Measurements from ENCODE around the gene LANCL2. TPM values are rescaled to one million over a fixed set of nuclear protein-coding genes. Genes with fewer than 3 reads are reported as not detected.

LANCL2 gene
- total RNA-seq, 1 donor from 2014 or later, result 5.7 TPM

DNA sequence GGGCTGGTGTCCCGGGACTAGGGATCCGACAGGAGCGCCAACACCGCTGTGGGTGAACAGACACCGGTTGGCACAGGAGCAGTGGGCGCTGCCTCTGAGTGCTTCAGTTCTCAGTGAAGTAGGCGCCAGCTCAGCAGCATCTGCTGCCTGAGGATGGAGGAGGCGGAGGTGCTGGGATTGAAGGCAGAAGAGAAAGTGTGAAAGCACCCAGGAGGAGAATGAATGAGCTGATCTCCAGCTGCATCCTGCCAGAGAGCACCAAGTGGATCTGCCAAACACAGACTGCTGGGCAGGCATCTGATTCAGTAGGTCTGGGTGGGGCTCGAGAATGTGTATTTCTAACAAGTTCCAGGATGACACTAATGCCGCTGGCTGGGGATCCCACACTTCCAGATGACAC, 74.5 kb downstream of the LANCL2 start:
- no peaks in the 10 kb centered on the region for H3K36me3 ChIP-seq
- H3K27ac ChIP-seq, result no peak overlapping the region
- no peaks in the 10 kb centered on the region for H3K4me1 ChIP-seq
- H3K9me3 ChIP-seq, result no peaks in the 10 kb centered on the region
- H3K4me3 ChIP-seq, result no peak overlapping the region
- H3K27me3 ChIP-seq (ENCODE audit: low read depth), result no peaks in the 10 kb centered on the region
- DNase-seq (no peak), ATAC-seq (no peak)
- intact Hi-C loops (cut with DNase I), result no loop called here
- TF ChIP-seq CTCF (IDR thresholded peaks at IDR 0.05), result no peak

DNA sequence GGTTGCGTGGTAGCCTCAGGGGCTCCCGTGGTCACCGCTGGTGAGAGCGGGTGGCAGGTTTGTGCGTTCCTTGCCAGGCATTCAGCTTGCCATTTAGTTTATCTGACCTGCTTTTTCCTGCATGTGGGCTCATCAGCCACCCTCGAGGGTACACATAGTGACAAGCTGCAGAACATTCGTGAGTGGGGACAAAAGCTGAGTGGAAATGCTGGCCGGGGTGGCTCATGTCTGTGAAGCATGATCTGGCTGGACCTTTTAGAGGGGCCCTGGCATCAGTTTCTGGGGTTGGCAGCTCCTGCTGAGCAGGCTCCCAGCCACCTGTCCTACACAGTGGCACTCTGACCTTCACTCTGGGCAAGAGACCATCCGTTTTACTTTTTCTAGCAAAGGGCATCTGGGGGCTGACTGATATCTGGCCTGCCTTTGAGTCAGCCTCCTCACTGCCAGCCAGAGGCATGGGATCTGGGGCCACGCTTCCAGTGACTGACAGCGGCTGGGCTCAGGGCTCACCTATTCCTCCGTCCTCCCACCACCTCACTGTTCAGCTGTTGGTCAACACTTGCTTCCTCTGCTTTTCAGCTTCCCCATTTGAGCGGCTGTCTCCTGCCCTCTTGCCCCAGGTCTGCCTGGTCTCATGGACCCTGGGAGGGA, 75.0 kb downstream of the LANCL2 start:
- no peak for DNase-seq
- no peak for TF ChIP-seq CTCF (IDR thresholded peaks at IDR 0.05)
- ATAC-seq, result peak in 1 of 2 donors; percentile 13
- Histone ChIP-seq H3K27me3 (ENCODE audit: low read depth) (no peaks in the 10 kb centered on the region), H3K36me3 (no peaks in the 10 kb centered on the region), H3K4me3 (no peak overlapping the region), H3K27ac (no peak overlapping the region), H3K4me1 (no peaks in the 10 kb centered on the region), H3K9me3 (no peaks in the 10 kb centered on the region)
- intact Hi-C loops (cut with DNase I), result no loop called here

- intact Hi-C loops (cut with DNase I), result no loop called here
- ATAC-seq (no peak), DNase-seq (no peak)
- H3K4me1 ChIP-seq, result no peaks in the 10 kb centered on the region
- TF ChIP-seq CTCF (IDR thresholded peaks at IDR 0.05), result no peak
- H3K27me3 ChIP-seq (ENCODE audit: low read depth), result no peaks in the 10 kb centered on the region
- no peak overlapping the region for H3K4me3 ChIP-seq
- H3K27ac ChIP-seq, result no peak overlapping the region
- H3K9me3 ChIP-seq, result no peaks in the 10 kb centered on the region
- H3K36me3 ChIP-seq, result no peaks in the 10 kb centered on the region
Observed at GRCh38 chr7:55441002-55441401, 75.9 kb downstream of the LANCL2 start.

- no peaks in the 10 kb centered on the region for H3K4me1 ChIP-seq
- H3K36me3 ChIP-seq, result no peaks in the 10 kb centered on the region
- H3K27me3 ChIP-seq (ENCODE audit: low read depth), result no peaks in the 10 kb centered on the region
- intact Hi-C loops (cut with DNase I), result no loop called here
- no peak overlapping the region for H3K27ac ChIP-seq
- H3K9me3 ChIP-seq, result no peaks in the 10 kb centered on the region
- DNase-seq (no peak), ATAC-seq (no peak)
- no peak overlapping the region for H3K4me3 ChIP-seq
- no peak for TF ChIP-seq CTCF (IDR thresholded peaks at IDR 0.05)
Observed at GRCh38 chr7:55441774-55442522, 76.8 kb downstream of the LANCL2 start.

DNA sequence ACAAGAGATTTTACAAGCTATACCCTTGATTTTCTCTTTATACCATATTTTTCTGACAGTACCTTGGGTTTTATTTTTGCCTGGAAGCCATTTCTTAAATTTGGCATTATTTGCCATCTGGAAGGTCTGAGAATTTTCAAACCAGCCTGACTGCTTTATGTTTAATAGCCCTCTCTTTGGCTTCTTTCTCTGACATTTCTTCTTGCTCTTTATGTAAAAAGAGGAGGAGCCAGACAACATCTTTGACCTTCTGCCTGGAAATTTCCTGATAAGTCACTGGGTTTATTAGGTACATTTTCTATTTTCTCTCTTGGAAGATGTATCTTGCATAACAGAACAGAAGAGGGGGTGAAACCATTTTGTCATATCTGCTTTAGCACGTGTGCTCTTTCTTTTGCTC, 79.6 kb downstream of the LANCL2 start:
- intact Hi-C loops (cut with DNase I), result no loop called here
- Histone ChIP-seq H3K4me3 (no peak overlapping the region), H3K9me3 (no peaks in the 10 kb centered on the region), H3K36me3 (no peaks in the 10 kb centered on the region), H3K4me1 (no peaks in the 10 kb centered on the region), H3K27me3 (ENCODE audit: low read depth) (peaks cover 5% of the 10 kb centered on the region), H3K27ac (no peak overlapping the region)
- TF ChIP-seq CTCF (IDR thresholded peaks at IDR 0.05), result no peak
- no peak for DNase-seq
- no peak for ATAC-seq

Measured in lower lobe of right lung (tissue), 2 donors.